ENCODE results near the gene RARG. TPM values are rescaled to one million over a fixed set of nuclear protein-coding genes. Genes with fewer than 3 reads are reported as not detected.

RARG gene
- total RNA-seq, 1 donor from 2014 or later = 74.5 TPM

DNA sequence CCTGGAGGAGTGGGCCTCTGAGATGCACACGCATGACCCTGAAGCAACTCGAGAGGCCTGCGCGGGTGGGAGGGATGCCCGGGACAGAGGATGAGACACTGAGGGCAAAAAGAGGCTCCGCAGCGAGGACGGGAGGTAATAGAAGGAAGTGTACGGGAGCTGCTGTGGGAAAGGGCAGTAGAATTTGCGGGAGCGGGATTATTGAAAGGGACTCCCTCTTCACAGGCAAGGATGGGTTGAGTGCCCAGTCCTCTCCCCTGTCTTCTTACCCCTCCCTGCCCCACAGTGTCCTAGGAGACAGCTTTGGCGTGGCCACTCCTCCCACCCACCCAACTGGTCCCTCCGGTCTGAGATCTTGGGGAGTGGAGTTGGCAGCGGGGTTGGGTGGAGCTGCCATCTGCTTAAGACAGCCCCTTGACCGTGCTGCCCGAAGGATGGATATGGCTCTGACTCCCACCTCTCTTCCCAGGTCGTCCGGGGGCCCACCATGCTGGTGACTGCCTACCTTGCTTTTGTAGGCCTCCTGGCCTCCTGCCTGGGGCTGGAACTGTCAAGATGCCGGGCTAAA, 20.4 kb upstream of the RARG start:
- peak overlapping the region; percentile 94 for H3K27ac Mint-ChIP-seq
- no peaks in the 10 kb centered on the region for H3K27me3 Mint-ChIP-seq
- no peaks in the 10 kb centered on the region for H3K36me3 Mint-ChIP-seq
- TF ChIP-seq, protein P1, sequence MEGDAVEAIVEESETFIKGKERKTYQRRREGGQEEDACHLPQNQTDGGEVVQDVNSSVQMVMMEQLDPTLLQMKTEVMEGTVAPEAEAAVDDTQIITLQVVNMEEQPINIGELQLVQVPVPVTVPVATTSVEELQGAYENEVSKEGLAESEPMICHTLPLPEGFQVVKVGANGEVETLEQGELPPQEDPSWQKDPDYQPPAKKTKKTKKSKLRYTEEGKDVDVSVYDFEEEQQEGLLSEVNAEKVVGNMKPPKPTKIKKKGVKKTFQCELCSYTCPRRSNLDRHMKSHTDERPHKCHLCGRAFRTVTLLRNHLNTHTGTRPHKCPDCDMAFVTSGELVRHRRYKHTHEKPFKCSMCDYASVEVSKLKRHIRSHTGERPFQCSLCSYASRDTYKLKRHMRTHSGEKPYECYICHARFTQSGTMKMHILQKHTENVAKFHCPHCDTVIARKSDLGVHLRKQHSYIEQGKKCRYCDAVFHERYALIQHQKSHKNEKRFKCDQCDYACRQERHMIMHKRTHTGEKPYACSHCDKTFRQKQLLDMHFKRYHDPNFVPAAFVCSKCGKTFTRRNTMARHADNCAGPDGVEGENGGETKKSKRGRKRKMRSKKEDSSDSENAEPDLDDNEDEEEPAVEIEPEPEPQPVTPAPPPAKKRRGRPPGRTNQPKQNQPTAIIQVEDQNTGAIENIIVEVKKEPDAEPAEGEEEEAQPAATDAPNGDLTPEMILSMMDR (conservative IDR thresholded peaks at IDR 0.05) = no peak
- peaks cover 16% of the 10 kb centered on the region for H3K4me1 Mint-ChIP-seq (ENCODE audit: unreplicated experiment)
- H3K4me3 Mint-ChIP-seq = peak overlapping the region; percentile 98
- DNase-seq (ENCODE audit: extremely low spot score, unreplicated experiment) = no peak
- no peaks in the 10 kb centered on the region for H3K9me3 Mint-ChIP-seq

DNA sequence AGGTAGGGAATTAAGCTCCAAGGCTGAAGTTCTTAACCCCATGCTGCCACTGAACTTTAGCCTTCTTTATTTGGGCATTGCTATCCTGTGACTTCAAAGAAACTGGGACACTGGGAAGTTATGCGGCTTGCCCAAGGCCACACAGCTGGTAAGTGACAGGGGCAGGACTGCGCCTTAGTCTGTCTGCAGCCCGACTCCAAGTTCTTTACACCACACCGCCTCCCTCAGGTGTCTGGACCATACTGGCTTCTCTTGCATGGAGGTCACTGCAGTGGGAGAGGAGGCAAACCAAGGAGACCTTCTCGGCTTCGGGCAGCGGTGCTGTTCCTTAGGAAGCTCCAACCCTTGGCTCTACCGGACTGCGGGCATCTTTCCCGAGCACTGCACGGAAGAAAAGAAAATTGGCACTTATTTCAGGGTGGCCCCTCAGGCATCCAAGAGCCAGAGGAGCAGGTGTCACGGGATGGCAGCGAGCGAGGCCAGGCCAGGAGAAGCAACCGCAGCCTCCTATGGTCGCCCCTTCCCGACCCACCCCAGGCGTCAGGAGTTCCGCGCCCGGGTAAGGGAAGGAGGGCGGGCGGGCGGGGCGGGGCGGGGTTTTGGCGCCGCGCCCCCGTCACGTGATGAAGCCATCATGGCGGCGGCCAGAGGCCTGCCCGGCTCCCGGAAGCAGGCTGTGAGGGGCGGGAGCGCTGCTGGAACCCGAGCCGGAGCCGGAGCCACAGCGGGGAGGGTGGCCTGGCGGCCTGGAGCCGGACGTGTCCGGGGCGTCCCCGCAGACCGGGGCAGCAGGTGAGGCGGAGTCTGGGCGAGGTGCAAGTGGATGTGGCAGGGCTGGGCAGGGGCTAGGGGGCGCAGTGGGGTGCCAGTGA, 19.7 kb upstream of the RARG start:
- Mint-ChIP-seq H3K36me3 (no peaks in the 10 kb centered on the region), H3K4me1 (ENCODE audit: unreplicated experiment) (peaks cover 16% of the 10 kb centered on the region), H3K9me3 (no peaks in the 10 kb centered on the region), H3K4me3 (peak overlapping the region; percentile 98), H3K27ac (peak overlapping the region; percentile 96), H3K27me3 (no peaks in the 10 kb centered on the region)
- TF ChIP-seq, protein P1 (conservative IDR thresholded peaks at IDR 0.05) = no peak
- peak; percentile 86 for DNase-seq (ENCODE audit: extremely low spot score, unreplicated experiment)

DNA sequence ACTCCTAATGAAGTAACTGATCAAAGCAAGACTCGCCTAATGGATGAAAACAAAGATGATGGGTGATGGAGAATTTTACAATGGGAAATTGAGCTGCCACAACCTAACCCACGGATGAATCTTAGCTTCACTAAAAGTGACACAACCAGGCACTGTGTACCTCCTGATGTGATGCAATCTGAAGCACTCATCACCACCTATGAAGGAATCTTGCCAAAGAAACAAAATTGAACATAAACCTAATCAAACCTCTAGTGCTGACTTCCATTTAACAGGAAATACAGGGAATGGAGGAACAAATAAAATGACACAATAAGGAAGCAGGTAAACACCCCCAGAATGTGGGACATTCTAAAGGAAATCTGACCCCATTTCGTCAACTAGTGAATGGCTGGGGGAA, 13.3 kb upstream of the RARG start:
- Mint-ChIP-seq H3K9me3 (no peaks in the 10 kb centered on the region), H3K27ac (no peak overlapping the region)

GRCh38 chr12:53244337-53244736, 12.3 kb upstream of the RARG start:
- Mint-ChIP-seq H3K4me3 (no peak overlapping the region), H3K4me1 (ENCODE audit: unreplicated experiment) (peaks cover 10% of the 10 kb centered on the region), H3K27me3 (peaks cover 10% of the 10 kb centered on the region), H3K27ac (no peak overlapping the region), H3K9me3 (no peaks in the 10 kb centered on the region), H3K36me3 (no peaks in the 10 kb centered on the region)
- no peak for DNase-seq (ENCODE audit: extremely low spot score, unreplicated experiment)
- TF ChIP-seq, protein P1 (conservative IDR thresholded peaks at IDR 0.05) = no peak

More for the DNA sequence above, 13.3 kb upstream of the RARG start:
- peaks cover 10% of the 10 kb centered on the region for H3K4me1 Mint-ChIP-seq (ENCODE audit: unreplicated experiment)
- TF ChIP-seq, protein P1 (conservative IDR thresholded peaks at IDR 0.05) = no peak
- H3K4me3 Mint-ChIP-seq = no peak overlapping the region
- no peak for DNase-seq (ENCODE audit: extremely low spot score, unreplicated experiment)
- H3K36me3 Mint-ChIP-seq = no peaks in the 10 kb centered on the region
- peaks cover 10% of the 10 kb centered on the region for H3K27me3 Mint-ChIP-seq

GRCh38 chr12:53241623-53242412, 9.8 kb upstream of the RARG start:
- TF ChIP-seq, protein P1 (conservative IDR thresholded peaks at IDR 0.05) = no peak
- peaks cover 10% of the 10 kb centered on the region for H3K4me1 Mint-ChIP-seq (ENCODE audit: unreplicated experiment)
- H3K27me3 Mint-ChIP-seq = peaks cover 10% of the 10 kb centered on the region
- H3K4me3 Mint-ChIP-seq = no peak overlapping the region
- no peak for DNase-seq (ENCODE audit: extremely low spot score, unreplicated experiment)
- no peaks in the 10 kb centered on the region for H3K36me3 Mint-ChIP-seq
- H3K9me3 Mint-ChIP-seq = no peaks in the 10 kb centered on the region
- H3K27ac Mint-ChIP-seq = peak overlapping the region; percentile 16
